HK-2 (cell line): Measurements from ENCODE around the gene TXNRD3.
"Not testable (repeated sequence)": the region's sequence is repeated elsewhere in the genome, so short reads cannot be mapped to it uniquely, and the experiment has no call there.

ENCODE experiments used
- DNase-seq: peaks from one replicate; pipeline ENCODE4 v3.0.0-alpha.2; 2018; ENCODE audit not compliant: unreplicated experiment

Gene TXNRD3

DNA sequence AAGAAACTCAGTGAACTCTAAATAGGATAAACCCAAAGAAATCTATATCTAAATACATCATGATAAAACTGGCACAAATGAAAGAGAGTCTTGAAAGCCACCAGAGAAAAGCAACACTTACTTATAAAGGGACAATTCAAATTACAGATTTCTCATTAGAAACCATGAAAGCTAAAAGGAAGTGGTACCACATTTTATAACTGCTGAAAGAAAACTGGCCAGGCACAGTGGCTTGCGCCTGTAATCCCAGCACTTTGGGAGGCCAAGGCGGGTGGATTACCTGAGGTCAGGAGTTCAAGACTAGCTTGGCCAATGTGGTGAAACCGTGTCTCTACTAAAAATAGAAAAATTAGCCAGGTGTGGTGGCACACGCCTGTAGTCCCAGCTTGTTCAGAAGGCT, 59.4 kb downstream of the TXNRD3 start:
- not testable (repeated sequence) for DNase-seq

DNA sequence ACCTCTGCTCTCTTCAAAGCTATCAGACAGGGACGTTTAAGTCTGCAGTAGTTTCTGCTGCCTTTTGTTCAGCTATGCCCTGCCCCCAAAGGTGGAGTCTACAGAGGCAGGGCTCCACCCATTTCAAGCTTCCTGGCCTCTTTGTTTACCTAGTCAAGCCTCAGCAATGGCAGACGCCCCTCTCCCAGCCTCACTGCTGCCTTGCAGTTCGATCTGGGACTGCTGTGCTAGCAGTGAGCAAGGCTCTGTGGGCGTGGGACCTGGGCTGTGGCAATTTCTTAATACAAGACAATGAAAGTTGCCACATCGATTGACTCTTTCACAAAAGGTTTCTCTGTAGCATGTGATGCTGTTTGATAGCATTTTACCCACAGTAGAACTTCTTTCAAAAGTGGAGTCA, 63.4 kb downstream of the TXNRD3 start:
- not testable (repeated sequence) for DNase-seq

DNA sequence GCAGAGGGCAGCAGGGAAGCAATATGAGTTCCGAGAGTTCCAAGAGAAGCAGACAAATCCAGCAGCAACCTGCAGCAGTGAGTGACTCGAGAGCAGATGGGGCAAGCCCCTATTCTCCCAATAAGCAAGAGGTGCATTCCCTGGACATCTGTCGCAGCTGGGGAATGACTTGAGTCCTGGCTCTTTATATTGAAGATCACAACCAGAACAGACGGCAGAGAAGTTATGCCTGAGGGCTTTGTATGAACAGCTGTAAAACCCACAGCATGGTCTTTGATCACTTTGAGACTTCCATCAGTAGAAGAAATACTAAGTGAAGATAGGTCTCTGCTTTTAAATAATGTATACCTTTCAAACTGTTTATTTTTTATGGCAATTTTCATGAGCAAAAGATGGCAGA, 72.6 kb downstream of the TXNRD3 start:
- no peak for DNase-seq

DNA sequence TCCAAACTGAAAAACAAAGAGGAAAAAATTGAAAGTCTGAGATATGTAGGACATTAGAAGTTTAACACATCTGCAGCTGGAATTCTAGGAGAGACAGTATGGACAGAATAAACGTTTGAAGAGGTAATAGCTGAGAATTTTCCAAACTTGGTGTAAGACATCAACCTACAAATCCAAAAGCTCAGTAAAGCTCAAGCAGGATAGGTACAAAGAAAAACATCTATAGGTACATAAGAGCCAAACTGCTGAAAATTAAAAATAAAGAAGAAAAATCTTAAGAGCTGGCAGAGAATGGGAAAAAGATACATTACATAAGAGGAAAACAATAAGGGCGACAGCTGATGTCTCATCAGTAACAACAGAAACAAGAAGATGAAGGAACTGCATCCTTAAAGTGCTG, 73.4 kb downstream of the TXNRD3 start:
- DNase-seq = no peak

DNA sequence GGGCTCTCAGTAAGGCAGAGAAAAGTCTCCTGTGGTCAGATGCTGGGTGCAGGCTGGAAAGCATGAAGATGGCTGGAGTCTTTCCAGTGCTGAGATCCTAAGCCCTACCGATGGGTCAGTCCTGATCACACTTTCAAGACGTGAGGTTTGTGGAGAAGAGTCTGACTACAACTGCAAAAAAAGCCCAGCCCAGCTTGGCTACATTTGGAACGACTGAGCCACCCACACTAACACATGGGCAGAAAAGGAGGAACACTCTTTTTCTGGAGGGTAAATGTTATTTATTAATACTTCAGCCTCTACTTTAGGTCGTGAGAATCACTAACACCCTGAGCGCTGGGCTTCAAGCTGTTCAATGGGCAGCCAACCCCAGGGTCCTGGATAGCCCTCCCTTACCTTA, 74.2 kb downstream of the TXNRD3 start:
- DNase-seq = no peak

DNA sequence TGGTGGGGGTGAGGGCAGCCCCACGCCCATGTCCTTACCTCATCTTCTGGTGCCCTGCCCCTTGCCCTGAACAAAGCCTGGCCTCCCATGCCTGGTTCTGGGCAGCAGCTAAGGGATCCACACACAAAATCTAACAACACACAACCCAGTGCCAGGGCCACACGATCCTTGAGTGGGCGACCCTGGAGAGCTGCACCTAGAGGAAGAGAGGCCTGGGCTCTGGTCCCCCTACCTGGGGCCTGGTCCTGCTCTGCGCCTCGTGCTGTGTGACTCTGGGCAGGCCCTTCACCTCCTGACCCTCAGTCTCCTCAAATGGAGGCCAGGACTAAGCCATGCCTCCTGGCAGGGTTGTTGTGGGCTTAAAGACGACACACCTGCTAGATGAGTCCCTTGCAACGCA, 76.2 kb downstream of the TXNRD3 start:
- DNase-seq = no peak

DNA sequence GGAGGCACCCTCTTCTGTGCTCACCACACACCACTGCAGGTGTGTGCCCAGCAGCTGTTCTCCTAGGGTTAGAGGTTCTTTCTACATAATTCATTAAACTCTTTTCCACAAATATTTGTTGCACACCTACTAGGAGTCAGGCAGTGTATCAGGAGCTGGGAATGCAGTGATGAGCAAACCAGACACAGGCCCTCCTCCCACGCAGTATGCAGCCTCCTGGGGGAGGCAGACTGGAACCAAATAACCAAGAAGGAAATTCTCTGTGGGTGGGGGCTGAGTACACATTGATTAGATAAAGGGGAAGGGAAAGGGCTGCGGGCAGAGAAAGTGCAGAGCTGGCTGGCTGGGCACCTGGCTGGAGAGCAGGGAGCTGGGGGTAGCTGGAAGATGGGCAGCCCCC, 77.7 kb downstream of the TXNRD3 start:
- DNase-seq = no peak

DNA sequence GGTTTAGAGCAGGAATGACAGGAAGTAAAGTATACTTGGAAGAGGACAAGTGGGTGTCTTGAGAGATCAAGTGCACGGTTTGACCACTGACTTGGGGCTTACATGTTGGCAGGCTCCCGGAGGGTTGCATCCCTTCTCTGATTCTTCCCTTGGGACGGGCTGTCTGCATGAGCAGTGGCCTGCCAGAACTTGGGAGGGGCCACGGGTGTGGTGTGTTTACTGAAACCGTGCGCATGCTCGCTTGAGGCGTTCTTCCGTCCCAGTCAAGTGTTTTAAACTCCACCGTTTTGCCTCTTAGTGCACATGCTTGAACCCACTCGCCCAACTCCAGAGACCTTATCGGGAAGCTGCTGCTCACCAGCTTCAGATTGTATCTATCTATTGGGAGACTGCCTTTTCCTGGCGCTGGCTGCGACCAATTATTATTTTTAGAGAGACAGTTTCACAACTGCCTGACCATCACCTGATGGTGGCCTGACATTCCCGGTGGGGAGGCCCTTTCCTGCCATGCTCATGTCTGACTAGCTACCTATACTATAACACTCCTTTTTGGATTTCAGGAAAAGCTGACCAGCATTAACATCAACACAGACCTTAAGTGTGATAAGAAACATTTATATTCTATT, 81.3 kb downstream of the TXNRD3 start:
- DNase-seq = no peak

DNA sequence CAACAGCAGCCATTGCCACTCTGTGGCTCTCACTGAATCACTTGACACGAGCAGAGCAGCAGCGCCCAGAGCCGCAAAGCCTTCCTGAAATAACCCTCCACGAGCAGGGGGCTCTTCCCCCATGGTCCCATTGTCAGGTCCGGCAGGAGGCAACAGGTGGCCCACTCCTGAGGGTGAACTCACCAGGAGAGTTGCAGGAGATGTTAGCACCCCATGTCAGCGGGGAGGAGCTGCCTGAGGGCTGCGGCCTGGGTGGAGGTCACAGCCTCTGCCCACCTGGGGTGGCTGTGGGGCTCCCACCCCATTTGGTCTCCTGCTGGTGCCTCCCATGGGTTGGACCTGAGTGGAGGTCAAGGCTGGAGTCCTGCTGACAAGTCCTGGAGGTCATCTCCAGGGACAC, 83.8 kb downstream of the TXNRD3 start:
- no peak for DNase-seq

DNA sequence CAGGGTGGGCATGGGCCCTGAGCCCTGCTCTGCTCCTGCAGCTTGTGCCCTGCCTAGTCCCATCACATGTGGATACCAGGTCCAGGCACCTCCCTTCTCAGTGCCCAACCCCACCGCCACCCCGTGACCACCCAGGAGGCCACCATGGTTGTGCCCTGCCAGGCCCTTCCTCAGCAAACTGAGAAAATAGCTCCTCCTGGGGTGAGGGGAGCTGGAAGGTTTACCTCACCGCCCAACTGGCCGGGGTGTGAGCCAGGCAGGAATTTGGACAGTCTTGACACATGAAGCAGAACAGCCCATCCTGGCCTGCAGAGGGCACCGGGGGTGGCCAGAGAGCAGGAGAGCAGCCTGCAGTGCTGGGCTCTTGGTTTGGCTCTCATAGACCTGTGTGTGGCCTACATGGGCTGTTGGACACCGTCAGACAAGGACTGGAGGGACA, 84.8 kb downstream of the TXNRD3 start:
- no peak for DNase-seq

DNA sequence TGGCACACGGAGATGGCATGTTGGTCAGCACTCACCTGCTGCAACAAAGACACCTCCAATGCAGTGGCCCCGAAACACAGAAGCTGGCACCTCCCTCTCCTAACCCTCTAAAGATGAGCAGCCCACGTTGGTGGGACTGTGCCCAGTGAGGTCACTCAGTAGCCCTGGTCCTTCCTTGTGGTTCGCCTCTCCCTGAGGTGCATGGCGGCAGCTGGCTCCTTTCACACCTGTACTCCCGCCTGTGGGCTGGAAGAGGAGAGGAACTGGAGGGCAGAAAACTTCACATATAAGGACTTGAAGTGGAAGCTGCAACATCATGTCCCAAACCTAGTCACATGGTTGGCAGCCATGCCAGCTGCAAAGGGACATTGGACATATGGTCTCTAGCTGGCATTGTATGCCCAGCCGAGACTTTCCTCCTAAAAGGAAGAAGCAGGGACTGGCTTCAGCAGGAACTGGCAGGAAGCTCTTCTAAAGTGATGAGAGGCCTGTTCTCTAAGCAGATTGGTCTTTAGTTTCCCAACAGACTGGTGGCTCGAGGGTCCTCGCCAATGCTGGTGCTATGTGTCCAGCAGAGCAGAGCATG, 85.4 kb downstream of the TXNRD3 start:
- DNase-seq = no peak

DNA sequence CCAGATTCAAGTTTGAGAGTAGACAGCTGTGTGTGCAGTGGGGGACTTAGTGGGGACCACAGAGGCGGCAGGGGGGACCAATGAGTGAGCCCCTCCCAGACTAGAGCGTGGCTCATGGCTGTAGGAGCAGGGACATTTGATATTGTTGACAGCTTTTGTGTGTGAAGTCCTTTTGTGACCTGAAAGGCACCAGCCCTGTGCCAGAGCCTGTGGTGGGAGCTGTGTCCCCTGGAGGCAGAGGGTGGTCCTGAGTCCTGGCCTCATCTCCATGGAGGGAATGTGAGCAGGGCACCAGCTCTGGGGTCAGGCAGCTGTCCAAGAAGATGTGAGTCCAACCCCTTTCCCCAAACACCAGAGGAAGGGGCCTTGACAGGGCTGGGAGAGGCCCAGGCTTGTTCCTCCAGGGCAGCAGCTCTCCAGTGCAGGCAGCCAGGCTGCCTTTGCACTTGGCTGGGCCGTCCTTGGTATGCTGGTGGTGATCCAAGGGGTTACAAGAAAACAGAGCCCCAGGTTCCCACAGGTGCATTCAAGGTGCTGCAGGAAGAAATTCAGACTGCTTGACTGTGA, 86.1 kb downstream of the TXNRD3 start:
- no peak for DNase-seq

DNA sequence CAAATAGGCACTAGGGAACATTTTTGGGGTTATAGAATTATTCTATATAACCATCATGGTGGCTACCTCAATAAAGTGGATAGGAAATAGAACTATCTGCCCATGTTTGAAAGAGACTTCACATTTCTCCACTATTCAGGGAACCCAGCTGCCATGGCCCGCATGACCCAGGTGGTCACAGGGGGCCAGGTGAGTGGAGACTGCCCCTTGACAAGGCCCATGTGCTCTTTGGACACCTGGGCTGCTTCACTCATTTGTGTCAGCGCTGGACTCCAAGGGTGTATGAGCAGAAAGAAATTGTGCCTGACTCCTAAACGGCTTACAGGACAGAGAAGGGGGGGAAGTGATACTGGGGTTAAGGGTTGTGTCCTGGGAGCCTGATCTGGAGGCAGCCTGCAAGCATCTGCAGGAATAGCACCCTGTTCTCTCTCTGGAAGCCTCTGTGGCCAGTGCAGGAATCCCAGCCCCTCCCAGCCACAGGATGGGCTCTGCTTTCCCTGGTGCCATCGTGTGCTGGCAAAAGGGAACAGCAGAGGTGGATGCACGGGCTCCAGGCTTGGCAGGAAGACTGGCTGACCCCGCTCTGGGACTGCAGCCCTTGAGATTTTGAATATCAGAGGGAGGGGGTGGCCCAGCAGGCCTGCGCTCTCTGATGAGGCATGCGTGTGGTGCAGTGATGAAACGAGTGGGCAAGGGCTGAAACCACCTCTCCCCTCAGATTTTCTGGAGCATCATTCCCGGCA, 87.1 kb downstream of the TXNRD3 start:
- peak; percentile 20 for DNase-seq

DNA sequence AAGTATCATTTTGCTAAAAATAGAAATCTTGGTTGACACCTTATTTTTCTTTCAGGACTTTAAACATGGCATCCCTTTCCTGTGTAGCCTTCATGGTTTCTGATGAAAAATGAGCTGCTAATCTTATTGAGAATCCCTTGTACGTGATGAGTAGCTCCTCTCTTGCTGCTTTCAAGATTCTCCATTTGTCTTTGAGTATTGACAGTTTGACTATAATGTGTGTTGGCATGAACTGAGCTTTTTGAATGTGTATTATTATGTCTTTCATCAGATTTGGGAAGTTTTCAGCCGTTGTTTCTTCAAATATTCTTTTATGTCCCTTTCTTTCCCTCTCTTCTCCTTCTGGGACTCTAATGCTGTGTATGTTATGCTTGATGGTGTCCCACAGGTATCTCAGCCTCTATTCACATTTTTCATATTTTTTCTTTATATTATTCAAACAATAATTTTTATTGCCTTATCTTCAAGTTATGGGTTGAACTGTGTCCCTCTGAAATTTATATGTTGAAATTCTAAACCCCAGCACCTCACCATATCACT, 92.1 kb downstream of the TXNRD3 start:
- DNase-seq = no peak

DNA sequence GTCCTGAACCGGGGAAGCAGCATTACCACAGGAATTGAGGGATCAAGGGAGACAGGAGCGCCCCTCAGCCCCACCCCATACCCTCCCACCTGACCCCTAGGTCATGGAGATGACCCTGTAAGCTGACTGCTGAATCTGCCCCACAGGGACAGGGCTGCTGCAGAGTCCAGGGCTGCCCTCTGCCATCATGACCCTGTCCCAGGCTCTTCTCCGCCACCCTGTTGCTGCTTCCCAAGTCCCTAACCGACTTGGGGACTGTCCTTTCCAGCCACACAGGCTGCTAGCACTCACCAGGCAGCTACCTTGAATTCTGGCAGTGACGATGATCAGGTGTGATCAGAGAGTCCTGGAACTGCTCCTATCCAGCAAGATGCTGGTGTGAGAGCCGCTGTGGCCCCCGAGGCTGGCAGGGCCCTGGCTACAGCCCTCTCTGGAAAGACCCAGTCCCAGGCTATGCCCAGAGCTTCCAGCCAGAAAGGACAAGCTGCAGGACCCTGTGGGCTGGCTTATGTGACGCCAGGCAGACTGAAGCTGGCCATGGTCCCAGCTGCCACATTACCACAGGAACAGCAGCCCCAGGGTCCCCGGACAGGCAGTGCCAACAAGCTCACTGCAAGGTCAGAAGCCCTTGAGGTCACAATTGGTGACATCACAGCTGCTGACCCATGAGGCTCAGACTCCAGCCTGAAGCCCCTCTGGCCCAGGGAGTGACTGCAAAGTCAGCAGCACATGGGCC, 96.4 kb downstream of the TXNRD3 start, which contains the start of gene C3orf22:
Gene C3orf22, minus strand, starts transcription at position 597 of the 736 bp plus-strand sequence. CDS start 5,542 bp downstream, outside the sequence.
- no peak for DNase-seq

DNA sequence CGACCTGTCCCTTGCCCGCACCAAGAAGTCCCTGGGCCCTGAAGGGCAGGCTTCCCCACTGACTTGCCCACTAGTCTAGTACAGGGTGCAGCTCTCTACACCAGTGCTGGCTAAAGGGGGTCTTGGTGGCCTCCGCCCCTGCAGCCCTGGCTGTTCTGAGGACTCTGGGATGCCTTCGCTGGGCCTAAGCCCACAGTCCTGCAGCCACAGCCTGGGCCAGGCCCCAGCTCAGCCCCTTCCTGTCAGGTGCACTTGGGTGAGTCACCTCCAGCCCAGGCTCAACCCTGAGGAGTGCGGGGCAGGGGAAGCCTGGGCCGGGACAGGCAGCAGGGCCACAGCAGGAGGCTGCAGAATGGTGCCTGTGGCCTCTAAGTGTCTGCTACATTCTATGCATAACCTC, 97.2 kb downstream of the TXNRD3 start:
- no peak for DNase-seq

DNA sequence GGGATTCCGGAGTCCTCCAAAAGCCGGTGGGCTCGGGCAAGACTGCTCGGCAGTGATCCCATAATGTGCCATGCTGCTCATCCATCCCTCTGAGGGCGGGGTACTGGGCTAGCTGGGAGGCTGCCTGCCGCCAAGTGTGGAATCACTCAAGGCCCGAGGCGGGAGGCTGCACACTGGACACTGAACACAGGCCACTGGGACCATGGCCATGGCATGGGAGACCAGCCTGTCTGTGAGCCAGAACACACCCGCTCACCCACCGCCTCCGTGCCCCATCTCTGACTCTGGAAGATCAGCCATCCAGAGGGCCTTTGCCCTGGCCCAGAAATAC, 97.5 kb downstream of the TXNRD3 start:
- no peak for DNase-seq
